Endothelial cell of umbilical vein (primary cell): ENCODE results near the gene OLFM1.

ENCODE experiments used
- CTCF ChIP-seq, 2 donors: IDR thresholded peaks; 1 replicate in 1 of 2; 2 replicates in 1 of 2; pipeline ENCODE4 v1.5.1; 2011; ENCODE audit warnings: low read length in 2 of 2, mild to moderate bottlenecking in 2 of 2, moderate library complexity in 2 of 2, control low read depth in 1 of 2, inconsistent platforms in 1 of 2, low read depth in 1 of 2; ENCODE audit not compliant: insufficient read depth in 1 of 2; ENCODE audit errors: extremely low read depth in 1 of 2
- EZH2 ChIP-seq: IDR thresholded peaks from 2 replicates; pipeline ENCODE4 v1.6.1; 2012; ENCODE audit warnings: borderline replicate concordance, low read depth, mild to moderate bottlenecking, moderate library complexity, low read length, inconsistent platforms; ENCODE audit not compliant: severe bottlenecking
- POLR2AphosphoS5 ChIP-seq: IDR thresholded peaks from 2 replicates; pipeline ENCODE4 v1.6.1; 2012; ENCODE audit warnings: low read depth, mild to moderate bottlenecking, control low read depth, low read length, moderate library complexity; ENCODE audit not compliant: insufficient read depth

GRCh38 chr9:135151757-135152613 lies 64.5 kb downstream of the OLFM1 start:
- no peak for TF ChIP-seq CTCF (IDR thresholded peaks at IDR 0.05; ENCODE audit: extremely low read depth in 1 of 2, insufficient read depth in 1 of 2, low read depth in 1 of 2, low read length in 2 of 2)
- TF ChIP-seq POLR2AphosphoS5 = no peak
- TF ChIP-seq EZH2 = no peak
